DOHH2 (cell line): ENCODE measurements around the gene UGT1A6.
"Not testable (repeated sequence)": the region's sequence is repeated elsewhere in the genome, so short reads cannot be mapped to it uniquely, and the experiment has no call there.

Experiments
- CTCF ChIP-seq: fragments of 200-600 bp; sonication (generic); IDR thresholded peaks from one replicate; pipeline ENCODE4 v1.5.1; 2014; ENCODE audit warnings: antibody characterized with exemption, mild to moderate bottlenecking, low read depth, low read length; ENCODE audit not compliant: poor library complexity, severe bottlenecking
- EZH2phosphoT487 ChIP-seq: fragments of 200-600 bp; sonication (generic); IDR thresholded peaks from 2 replicates; pipeline ENCODE4 v1.6.1; 2017; ENCODE audit warnings: borderline replicate concordance, mild to moderate bottlenecking, antibody characterized with exemption, low read length, moderate library complexity, mixed read lengths

GRCh38 chr2:233736868-233737653 is 44.4 kb downstream of the UGT1A6 start:
- TF ChIP-seq CTCF, EZH2phosphoT487: not testable (repeated sequence)
